Stimulated activated CD4-positive, alpha-beta T cell treated with anti-CD3 and anti-CD28 coated beads, Interleukin-12 subunit alpha, Interleukin-12 subunit beta, amount 100 ng/mL, for 48 hours (primary cell): ENCODE measurements around the gene ABHD14A.

Experiments used
- DNase-seq, 3 donors: peaks; one replicate each; pipeline ENCODE4 v3.0.0-alpha.2; 2020; ENCODE audit warnings: low read depth in 2 of 3, low spot score in 1 of 3

The ABHD14A gene

GRCh38 chr3:52017586-52017985 lies 42.7 kb downstream of the ABHD14A start:
- no peak for DNase-seq

DNA sequence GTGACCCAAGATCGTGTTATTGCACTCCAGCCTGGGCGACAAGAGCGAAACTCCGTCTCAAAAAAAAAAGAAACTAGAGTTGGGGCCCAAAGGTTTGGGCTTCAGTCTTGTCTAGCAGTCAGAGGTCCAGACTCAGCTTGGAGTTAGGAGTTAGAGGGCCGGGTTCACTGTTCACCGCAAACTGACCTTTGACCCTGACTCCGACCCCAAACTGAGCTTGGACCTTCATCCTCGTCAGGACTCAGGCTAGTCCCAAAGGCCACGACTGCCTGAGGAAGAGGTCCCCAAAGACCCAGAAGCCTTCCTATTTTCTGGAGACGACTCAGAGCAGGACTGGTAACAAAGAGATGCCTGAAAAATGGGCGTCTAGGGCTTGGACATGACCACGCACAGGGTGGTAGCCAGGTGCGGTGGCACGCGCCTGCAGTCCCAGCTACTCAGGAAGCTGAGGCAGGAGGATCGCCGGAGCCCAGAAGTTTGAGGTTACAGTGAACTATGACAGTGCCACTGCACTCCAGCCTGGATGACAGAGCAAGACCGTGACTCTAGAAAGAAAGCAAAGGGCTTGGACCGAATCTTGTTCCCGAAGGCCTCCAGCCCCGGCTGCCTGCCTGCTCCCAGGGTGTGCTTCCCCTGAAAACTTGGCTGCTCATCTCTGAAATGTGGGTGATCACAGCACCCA lies 43.6 kb downstream of the ABHD14A start:
- DNase-seq = no peak

GRCh38 chr3:52019352-52020080 lies 44.7 kb downstream of the ABHD14A start:
- no peak for DNase-seq

- no peak for DNase-seq
Measured at GRCh38 chr3:52020796-52021195, 45.9 kb downstream of the ABHD14A start.

GRCh38 chr3:52021489-52022268 lies 46.8 kb downstream of the ABHD14A start:
- DNase-seq = no peak

DNA sequence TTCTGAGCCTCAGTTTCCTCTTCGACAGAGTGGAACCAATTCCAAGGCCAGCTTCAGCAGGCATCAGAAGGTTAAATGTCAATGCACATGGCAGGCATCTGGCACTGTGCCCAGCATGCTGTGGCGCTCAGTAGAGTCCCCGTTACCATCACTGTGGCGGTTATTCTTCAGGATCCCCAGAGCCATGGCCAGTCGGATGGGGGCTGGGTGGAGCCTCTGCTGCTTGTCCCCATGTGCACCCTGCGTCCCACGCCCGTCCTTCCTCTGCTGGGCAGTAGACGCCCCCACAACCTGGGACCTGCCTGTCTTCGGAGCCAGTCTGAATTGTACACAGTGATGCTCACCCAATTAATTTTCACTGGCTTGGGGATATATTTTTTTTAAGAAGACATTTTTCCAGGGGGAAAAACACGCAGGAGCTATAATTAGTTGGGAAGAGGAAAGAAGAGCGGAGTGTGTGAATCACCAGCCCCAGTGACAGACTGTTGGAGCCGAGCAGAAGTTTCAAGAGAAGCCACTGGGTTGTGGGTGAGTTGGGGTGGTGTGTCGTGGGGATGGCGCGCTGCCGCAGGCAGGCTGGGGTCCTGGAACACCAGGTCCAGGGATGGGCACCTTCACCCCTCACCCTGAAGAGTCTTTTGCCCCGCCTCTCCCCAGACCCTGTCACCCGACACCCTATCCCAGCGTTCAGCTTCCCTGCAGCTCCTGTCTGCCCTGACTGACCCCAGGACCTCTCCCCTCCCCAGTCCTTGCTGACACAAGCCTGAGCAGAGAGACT lies 47.6 kb downstream of the ABHD14A start:
- no peak for DNase-seq

DNA sequence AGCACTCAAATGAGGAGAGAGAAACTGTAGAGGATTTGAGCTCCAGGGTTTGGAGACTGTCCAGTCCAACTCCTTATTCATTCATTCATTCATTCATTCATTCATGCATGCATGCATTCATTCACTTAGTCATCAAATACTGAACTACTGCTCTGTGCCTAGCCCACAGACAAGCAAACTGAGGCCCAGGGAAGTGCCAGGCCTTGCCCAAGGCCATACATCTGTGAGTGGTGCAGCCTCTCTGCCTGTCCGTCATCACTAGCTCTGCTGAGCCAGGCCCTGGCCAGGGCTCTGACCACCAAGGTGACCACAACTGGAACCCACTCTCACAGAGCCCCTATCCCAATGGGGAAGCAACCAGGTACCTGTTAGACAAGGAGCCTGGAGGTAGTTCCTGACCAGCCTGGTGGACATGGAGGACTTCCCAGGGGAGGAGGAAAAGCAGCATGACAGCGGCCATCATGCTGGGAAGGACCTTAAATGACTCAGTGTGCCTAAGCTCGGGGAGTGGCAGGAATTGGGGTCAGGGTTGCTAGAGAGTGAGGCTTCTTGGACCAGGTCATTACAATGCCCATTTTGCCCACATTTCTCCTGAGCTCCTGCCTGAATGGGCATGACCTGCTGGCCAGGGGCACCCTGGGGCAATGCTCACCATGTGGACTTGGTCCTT lies 48.4 kb downstream of the ABHD14A start:
- no peak for DNase-seq

DNA sequence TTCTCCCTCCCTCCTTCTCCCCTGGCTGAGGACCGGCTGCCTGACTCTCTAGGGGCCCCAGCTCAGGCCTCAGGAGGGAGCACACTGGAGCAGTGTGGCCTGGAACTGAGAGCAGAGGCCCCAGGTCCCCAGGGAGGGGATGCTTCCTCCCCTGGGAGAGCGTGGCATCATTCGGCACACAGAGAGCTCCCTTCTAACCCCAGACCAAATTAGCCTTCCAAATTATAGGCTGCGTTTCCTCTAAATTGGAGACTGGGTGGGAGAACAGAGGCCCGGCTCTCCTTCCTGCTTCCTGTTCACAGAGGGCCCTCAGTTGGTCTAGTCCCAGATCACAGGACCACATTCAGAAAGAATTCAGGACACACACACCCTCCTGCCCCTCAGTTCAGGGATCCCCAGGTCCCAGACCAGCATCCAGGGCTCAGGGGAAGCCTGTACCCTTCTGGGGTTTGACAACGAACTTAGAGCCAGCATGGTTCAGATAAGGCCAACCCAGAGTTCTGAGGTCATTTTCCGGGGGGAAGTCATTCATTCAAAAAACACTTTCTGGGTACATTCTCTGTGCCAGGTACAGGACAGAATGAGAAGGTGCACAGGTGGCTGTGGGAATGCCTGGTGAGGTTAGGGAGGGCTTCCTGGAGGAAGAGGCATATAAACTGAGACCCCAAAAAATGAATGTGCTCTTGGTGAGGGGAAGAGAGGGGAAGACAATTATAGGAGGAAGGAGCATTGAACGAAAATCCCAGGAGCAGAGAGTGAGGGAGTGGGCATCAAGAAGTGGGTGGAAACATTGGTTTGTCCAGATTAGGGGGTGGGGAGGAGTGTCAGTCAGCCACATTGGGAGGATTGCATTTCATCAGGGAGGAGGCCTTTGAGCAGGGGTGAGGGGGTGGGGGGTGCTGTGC lies 49.2 kb downstream of the ABHD14A start:
- no peak for DNase-seq

DNA sequence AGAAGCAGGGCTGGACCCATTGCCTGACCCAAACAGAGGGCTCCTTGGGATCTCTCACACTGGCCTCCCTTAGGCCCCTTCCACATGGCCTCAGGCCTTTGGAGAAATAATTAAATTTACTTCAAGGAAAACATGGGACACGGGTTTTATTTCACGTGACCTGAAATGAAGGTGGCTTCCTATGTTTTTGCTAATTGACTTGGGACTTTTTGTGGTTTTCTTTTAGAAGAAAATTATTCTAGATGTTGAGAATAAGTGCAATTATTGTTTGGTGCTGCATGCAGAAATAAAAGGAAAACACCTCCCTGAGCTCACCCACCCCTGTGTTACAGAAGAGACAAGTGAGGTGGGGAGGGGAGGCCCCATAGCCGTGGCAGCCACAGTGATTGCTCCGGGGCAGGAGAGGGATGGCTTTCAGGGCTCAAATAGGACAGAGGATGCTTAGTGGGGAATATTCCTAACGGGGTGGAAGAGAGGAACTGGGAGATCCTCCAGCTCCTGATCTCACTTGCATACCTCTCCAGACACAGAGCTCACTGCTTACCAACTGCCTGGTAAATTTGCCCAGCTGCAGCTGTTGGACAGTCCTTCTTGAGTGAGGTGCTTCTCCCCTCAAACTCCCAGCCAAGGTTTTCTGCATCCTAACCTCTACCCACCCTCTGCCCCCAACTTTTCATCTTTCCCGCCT lies 50.0 kb downstream of the ABHD14A start:
- no peak for DNase-seq

GRCh38 chr3:52025453-52025852 lies 50.6 kb downstream of the ABHD14A start:
- DNase-seq = no peak

GRCh38 chr3:52026041-52026440 lies 51.2 kb downstream of the ABHD14A start:
- DNase-seq = no peak

DNA sequence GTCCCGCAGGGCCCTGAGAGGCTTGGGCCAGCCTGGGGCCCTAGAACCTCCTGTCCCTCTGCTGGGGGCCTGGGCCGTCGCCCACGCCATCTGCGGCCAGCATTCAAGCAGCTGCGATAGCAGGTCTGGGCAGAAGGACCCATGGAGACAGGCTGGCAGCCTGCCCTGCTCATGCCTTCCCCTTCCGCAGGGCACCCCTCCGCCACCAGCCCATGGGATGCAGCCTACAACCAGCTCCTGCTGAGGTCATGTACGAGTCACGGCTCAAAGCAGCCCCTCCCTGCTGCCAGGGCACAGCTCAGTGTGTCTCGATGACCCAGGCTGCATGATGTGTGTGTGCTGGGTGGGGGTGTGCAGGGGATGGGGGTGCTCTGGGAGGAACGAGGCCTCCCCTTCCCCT lies 53.7 kb downstream of the ABHD14A start:
- no peak for DNase-seq

DNA sequence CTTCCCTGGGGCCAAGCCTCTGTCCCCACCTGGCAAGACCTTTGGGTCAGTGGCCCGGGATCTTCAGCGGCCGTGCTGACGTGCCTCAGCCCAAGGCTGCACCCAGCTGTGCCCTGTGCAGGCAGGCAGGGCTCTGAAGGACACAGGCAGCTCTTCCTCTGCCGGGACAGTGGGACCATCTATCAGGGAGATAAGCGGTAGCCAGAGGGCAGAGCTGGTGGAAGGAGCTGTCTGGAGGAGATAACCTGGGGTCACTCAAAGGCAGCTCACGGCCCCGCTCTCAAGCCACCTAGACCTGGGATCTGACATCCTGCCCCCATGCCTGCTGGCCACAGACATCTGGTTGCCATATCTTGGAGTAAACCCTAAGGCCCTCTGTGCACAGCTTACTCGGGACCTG lies 54.2 kb downstream of the ABHD14A start:
- DNase-seq = no peak

GRCh38 chr3:52029535-52029934 lies 54.7 kb downstream of the ABHD14A start:
- DNase-seq = no peak
